ENCODE measurements around the gene PDE3A. TPM values are rescaled to one million over a fixed set of nuclear protein-coding genes. Genes with fewer than 3 reads are reported as not detected.

Gene PDE3A
- total RNA-seq, 1 donor from 2014 or later, result 0.29 TPM

GRCh38 chr12:20420557-20420956 is 52.2 kb downstream of the PDE3A start:
- DNase-seq (ENCODE audit: low read depth), result no peak

GRCh38 chr12:20421421-20421820 is 53.1 kb downstream of the PDE3A start:
- DNase-seq (ENCODE audit: low read depth), result no peak

- no peak for DNase-seq (ENCODE audit: low read depth)
These were observed 55.2 kb downstream of the PDE3A start for GRCh38 chr12:20423557-20423956.

- DNase-seq (ENCODE audit: low read depth), result no peak
These were observed 56.5 kb downstream of the PDE3A start for GRCh38 chr12:20424841-20425240.

GRCh38 chr12:20426191-20426590 is 57.9 kb downstream of the PDE3A start:
- no peak for DNase-seq (ENCODE audit: low read depth)

- DNase-seq (ENCODE audit: low read depth), result no peak
These were observed 58.6 kb downstream of the PDE3A start for GRCh38 chr12:20426957-20427356.

GRCh38 chr12:20429852-20430251 is 61.5 kb downstream of the PDE3A start:
- no peak for DNase-seq (ENCODE audit: low read depth)

GRCh38 chr12:20432290-20432689 is 64.0 kb downstream of the PDE3A start:
- DNase-seq (ENCODE audit: low read depth), result no peak

GRCh38 chr12:20434996-20435395 is 66.7 kb downstream of the PDE3A start:
- no peak for DNase-seq (ENCODE audit: low read depth)

- no peak for DNase-seq (ENCODE audit: low read depth)
These were observed 68.0 kb downstream of the PDE3A start for GRCh38 chr12:20436316-20436715.

GRCh38 chr12:20438299-20438779 is 70.0 kb downstream of the PDE3A start:
- no peak for DNase-seq (ENCODE audit: low read depth)

GRCh38 chr12:20439626-20440025 is 71.3 kb downstream of the PDE3A start:
- DNase-seq (ENCODE audit: low read depth), result no peak

GRCh38 chr12:20440408-20440807 is 72.1 kb downstream of the PDE3A start:
- no peak for DNase-seq (ENCODE audit: low read depth)

- no peak for DNase-seq (ENCODE audit: low read depth)
These were observed 74.0 kb downstream of the PDE3A start for GRCh38 chr12:20442322-20442721.

- no peak for DNase-seq (ENCODE audit: low read depth)
These were observed 74.9 kb downstream of the PDE3A start for GRCh38 chr12:20443255-20443654.

GRCh38 chr12:20443792-20444191 is 75.5 kb downstream of the PDE3A start:
- DNase-seq (ENCODE audit: low read depth), result no peak

GRCh38 chr12:20444595-20445170 is 76.3 kb downstream of the PDE3A start:
- no peak for DNase-seq (ENCODE audit: low read depth)

GRCh38 chr12:20445687-20446086 is 77.3 kb downstream of the PDE3A start:
- DNase-seq (ENCODE audit: low read depth), result no peak

- DNase-seq (ENCODE audit: low read depth), result no peak
These were observed 78.5 kb downstream of the PDE3A start for GRCh38 chr12:20446836-20447235.

GRCh38 chr12:20448781-20449180 is 80.4 kb downstream of the PDE3A start:
- no peak for DNase-seq (ENCODE audit: low read depth)

- no peak for DNase-seq (ENCODE audit: low read depth)
These were observed 82.3 kb downstream of the PDE3A start for GRCh38 chr12:20450591-20451180.

- DNase-seq (ENCODE audit: low read depth), result no peak
These were observed 83.4 kb downstream of the PDE3A start for GRCh38 chr12:20451761-20452160.

- no peak for DNase-seq (ENCODE audit: low read depth)
These were observed 84.2 kb downstream of the PDE3A start for GRCh38 chr12:20452496-20453010.

All from myocyte (in vitro differentiated cells).